Measurements from ENCODE around the gene MRPL20.
"Not testable (repeated sequence)": the region's sequence is repeated elsewhere in the genome, so short reads cannot be mapped to it uniquely, and the experiment has no call there.

MRPL20 gene

DNA sequence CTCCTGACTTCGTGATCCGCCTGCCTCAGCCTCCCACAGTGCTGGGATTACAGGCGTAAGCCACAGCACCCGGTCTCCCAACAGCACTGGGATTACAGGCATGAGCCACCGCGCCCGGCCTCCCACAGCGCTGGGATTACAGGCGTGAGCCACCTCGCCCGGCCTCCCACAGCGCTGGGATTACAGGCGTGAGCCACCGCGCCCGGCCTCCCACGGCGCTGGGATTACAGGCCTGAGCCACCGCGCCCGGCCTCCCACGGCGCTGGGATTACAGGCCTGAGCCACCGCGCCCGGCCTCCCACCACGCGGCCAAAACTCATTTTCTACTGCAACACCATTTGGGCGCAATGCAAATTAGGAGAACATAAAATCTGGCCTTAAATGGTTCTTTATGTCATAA is 21.8 kb downstream of the MRPL20 start:
- DNase-seq (ENCODE audit: low spot score): not testable (repeated sequence)

DNA sequence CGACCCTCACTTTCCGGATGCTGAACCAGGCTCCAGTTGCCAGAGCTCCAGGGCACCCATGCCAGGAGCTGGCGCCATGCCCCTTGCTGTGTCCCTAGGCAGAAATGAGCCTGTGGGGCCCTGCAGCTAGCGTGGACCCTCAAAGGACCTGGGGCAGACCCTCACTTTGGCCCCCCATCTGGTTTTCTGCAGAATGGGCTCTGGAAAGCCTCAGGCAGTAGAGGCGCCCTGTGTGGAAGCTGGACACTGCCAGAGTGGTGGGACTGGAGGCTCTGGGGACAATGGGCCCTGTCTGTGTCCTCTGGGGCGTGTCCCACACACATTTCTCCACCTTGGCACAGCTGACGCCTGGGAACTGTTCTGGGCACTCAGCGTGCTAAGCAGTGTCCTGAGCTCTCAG is 25.8 kb downstream of the MRPL20 start:
- no peak for DNase-seq (ENCODE audit: low spot score)

DNA sequence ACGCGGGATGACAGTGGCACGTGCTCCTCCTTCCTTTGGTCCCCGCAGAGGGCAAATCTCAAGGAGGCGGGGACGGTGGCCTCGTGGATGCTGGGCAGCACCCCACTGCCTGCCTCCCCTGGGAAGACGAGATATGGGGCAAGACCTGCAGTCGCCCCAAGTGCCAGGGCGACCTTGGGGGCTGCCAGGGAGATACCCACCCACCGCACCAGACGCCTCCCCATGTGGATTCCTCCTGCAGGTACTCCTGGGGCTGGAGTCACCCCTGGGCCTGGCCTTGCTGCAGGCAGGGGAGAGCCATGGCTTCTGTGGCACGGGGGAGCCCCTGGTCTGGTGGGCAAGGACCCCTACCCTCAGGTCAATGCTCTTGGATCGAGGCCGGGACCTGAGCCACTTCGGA is 26.2 kb downstream of the MRPL20 start:
- no peak for DNase-seq (ENCODE audit: low spot score)

DNA sequence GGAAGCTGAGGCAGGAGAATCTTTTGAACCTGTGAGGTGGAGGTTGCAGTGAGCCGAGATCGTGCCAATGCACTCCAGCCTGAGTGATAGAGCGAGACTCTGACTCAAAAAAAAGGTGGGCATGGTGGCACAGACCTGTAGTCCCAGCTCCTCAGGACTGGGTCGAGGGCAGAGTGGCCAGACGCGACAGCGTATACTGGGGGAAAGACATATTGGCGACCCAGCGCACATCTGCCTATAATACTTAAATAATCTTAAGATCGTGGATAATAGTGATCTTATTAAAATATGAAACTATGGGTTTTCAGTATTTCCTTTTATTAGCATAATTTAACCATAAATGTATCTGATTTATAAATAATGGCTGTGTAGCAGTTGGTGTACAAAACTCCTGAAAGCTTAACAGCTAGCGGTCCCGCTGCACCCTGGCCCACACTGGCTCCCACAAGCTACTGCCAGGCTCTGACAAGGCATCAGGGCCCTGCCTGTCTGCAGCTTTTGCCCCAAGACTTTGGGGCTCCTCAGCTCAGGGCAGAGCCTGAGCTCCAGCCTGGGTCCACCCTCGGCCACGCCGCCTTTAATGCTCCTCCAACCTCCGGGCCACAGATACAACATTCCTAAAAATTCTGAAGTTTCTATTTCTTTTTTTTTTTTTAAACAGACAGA is 29.4 kb downstream of the MRPL20 start:
- DNase-seq (ENCODE audit: low spot score): no peak

DNA sequence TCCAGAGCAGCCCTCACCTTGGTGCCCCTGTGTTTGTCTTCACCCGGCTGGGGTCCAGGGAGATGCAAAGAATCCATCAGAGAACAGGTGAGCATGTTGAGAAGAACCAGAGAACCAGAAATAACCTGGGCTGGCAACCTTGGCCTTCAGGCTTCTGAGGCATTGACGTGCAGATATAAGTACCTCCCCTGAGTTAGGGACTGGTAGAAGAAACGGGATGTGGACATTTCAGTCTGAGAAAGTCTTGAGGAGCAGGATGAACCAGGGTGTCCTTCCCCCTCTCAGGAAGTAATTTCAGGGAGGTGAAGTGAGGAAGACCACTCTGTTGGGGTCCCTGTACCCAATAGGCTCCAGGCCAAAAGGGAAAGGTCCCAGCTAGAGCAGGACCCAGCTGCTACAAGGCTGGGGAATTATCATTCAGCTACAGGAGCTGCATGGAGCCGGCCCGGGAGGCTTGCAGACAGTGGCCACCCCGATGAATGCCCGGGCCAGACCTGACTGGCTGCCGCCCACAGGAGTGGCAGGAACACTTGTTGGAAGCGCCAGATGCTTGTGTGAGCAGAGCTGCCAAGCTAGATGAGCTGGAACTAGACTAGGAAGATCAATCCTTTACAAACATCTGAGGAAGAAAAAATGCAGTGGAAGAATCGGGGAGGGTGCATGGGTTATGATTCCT is 30.4 kb downstream of the MRPL20 start:
- DNase-seq (ENCODE audit: low spot score): no peak

DNA sequence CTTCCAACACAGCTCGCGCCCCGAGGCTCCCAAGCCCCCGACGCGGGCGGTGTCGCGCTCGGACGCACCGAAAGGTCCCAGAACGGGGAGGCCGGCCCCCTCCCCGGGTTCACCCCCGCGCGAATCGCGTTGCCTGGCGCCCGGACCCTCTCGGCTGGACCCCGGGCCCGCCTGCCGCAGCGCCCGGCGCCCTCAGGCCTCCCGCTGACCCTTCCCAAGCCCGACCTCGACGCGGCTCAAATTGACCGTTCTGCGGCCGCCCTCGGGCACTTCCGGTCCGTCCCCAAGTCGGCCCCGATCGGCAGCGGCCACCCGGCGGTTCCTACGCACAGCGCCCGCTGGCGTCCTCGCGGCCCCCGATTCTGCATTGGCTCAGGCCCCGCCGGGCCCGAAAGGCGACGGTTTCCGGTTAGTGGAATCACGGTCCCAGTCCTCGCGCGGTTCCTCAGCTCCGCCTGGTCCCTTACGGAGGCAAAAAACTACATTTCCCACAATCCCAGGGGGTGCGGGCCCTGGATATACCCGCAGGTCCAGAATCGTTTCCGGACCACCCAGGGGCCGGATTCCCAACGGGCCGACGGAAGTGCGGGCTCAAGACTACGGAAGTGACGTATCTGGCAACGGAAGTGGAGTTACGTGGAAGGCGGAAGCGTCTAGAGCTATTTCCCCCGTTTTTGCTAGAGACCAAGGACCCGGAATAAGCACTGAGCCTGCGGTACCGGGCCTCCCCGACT is 32.0 kb downstream of the MRPL20 start, which contains the start of gene AURKAIP1:
AURKAIP1 (minus strand) TSS at position 279 of the 734 bp plus-strand sequence. CDS start 451 bp downstream, outside the sequence.
- peak; percentile 99 for DNase-seq (ENCODE audit: low spot score)

DNA sequence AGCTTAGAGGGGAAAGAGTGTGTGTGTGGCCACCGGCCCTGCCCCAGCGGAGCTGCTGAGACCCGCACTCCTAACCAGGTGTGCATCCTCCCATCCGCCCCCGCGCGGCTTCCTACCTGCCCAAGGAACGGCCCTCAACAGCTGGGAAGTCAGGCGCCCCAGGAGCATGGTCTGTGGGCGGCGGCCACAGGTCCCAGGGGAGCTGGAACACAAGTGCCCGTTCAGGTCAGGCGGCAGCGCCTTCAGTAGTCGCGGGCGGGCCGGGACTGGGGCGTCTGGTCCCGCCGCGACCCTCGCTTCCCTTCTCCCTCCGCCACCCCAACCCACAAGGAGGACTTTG is 32.5 kb downstream of the MRPL20 start:
- DNase-seq (ENCODE audit: low spot score): no peak

DNA sequence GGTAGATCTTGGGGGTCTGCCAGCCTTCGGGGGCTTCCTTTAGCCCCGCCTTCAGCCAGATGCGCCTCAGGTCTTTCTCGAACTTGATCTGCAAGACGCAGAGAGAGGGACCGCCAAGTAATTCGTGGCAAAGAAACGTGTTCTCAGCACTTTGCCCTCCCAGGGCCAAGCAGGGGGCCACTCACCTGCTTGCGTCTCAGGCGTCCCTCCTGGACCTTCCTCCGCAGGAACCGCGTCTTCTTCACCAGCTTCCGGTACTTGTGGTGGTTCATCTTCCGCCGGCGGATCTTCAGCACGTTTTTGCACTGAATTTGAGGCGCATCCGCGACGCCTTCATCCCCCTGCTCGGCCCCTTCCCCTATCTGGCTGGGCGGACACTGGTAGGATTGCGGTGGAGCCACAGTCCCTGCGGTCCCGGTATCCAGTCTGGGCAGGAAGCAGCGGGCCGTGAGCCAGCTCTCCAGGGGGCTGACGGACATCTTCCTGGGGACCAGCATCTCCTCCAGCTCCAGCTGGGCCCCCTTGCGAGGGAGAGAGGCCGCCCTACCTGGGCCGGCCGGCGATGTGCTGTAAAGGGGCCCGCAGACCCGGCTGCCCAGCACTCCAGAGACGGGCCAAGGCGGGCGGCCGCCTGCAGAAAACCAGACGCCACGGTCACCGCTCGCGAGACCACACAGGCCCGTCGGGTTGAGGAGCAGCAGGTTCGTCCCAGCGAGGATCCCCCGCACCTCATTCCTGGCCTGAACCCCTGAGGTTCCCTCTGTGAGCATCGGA is 33.1 kb downstream of the MRPL20 start:
- DNase-seq (ENCODE audit: low spot score): no peak

DNA sequence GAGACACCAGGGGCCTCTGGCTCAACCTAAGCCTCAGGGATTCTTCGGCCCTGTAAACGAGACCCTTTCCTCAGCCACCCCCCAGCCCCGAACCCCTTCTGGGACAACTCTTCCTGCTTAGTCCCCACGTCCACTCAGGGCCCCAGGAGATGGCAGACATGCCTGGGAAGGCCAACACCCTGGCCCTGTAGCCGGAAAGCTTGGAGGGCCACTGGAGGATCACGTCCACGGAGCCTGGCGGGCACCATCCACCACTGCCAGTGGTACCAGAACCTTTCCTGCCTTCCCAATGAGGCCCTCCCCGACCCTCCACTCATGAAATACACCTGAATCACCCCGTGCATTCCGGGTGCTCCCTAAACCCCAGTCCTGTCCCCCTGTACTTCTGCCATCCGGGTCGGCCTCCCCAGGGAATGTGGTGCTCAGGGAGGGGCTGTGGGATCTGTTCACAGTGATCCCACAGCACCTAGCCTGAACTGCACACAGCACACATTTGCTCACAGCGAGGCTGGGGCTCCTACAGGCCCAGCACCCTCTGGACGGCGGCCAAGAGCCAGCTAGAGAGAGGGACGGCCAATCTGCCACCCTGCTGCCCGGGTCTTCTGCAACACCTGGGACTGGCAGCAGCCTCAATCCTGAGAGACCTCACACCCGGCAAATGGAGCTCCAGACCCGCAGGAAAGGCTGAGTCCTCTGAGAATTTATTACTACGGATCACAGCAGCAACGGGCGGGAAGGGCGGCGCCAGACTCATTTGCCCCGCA is 33.9 kb downstream of the MRPL20 start:
- no peak for DNase-seq (ENCODE audit: low spot score)

DNA sequence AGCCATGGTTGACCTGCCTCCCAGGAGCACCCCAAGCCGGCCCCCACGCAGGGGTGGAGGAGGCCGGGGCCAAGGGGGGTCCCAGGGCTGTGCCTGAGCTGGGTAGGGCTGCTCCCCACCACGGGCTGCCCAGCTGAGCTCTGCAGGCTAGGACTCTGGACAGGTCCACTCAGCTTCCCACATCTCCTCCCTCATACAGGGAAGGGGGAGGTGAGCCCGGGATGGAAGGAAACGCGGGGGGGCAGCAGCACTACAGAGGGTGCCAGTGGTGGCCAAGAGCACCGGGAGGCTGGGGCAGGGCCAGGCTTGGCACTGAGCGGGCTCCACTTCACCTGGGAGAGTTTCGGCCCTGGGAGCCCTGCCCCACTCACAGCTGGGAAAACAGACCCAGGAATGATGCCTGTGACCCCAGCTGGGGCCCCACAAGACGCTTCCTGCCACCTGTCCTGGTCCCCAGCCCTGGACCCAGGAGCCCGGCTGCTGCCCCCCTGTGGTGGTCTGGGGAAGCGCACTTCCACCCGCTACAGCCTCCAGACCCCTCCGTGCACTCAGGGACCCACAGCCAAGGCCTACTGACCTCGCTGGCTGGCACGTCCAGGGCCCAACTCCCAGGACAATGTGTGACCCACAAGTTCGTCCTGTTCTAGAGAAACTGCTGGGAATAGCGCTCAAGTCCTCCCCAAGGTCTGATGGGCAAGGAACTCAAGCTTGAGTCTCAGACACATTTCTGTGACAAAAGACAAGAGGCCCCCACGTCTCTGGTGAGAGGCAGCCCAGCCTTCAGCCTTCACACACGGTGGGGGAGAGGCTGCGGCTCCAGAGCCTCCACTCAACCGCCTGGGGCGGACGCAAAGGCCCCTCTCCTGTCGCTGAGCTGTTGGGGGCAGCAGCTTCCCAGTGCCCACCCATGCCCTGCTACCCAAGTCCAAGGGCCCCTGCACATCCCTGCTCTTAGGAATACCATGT is 35.1 kb downstream of the MRPL20 start:
- peak; percentile 31 for DNase-seq (ENCODE audit: low spot score)

DNA sequence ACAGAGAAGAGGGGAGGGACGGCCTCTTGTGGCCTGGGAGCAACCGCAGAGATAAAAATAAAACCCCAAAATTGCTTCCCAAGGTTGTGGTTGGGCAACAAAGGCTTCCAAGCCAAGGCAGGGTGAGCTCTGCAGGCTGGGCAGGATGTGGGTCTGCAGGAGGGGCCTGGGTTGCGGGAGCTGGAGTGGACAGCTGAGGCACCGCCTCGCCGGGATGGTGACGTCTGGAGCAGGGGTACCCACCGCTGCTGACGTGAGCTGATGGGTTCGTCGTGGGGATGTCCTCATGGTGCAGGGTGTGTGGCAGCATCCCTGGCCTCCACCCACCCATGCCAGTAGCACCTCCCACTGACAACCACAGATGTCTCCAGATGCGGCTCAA is 35.7 kb downstream of the MRPL20 start:
- no peak for DNase-seq (ENCODE audit: low spot score)

DNA sequence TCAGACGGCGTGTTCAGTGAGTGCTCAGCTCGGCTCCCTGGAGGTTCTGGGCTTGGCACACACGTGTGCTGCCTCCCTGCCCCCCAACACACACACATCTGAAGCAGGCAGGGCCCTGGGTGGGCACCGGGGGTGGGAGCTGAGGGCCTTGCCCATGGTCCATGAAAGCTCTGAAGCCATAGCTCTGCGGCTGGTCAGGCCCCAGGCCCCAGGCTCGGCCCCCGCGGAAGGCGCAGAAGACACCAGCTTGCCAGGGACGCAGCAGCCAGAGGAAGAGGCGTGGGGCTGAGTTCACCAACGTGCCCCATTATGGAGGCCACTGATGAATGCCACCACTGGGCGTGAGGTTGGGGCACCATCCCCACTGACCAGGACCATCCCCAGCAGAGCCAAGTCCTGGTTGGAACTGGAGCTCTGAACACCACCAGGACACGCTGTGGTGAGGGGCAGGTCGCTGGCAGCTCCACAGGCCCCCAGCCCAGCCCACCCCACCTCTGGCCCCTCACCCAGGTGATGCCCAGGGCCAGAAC is 36.3 kb downstream of the MRPL20 start:
- no peak for DNase-seq (ENCODE audit: low spot score)

DNA sequence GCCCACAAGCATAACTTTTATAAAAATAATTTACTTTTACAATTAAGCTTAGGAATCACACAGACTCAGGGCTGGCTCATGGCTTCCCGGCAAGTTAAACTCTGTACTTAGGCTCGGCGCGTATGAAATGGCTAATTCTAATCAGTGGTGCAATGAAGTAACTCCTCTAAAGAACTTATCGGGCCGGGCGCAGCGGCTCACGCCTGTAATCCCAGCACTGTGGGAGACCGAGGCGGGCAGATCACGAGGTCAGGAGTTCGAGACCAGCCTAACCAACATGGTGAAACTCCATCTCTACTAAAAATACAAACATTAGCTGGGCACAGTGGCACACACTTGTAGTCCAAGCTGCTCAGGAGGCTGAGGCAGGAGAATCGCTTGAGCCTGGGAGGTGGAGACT is 37.0 kb downstream of the MRPL20 start:
- DNase-seq (ENCODE audit: low spot score): not testable (repeated sequence)

DNA sequence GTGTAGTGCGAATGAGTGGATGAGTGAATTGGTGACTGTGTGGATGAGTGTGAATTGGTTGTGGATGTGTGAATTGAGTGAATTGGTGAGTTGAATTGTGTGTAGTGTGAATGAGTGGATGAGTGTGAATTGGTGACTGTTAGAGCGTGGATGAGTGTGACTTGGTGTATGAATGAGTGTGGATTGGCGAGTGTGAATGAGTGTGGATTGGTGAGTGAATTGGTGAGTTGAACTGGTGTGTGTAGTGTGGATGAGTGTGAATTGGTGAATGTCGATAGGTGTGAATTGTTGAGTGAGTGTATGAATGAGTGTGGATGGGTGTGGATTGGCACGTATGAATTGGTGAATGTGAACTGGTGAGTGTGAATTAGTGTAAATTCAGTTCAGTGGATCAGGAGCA is 39.8 kb downstream of the MRPL20 start:
- no peak for DNase-seq (ENCODE audit: low spot score)

DNA sequence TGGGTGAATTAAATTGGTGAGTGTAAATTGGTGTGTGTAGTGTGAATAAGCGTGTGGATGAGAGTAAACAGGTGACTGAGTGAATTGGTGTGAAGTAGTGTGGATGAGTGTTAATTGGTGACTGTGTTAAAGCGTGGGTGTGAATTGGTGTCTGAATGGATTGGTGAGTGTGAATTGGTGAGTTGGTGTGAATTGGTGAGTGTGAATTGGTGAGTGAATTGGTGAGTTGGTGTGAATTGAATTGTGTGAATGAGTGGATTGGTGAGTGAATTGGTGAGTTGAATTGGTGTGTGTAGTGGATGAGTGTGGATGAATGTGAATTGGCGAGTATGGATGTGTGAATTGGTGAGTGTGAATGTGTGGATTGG is 40.4 kb downstream of the MRPL20 start:
- DNase-seq (ENCODE audit: low spot score): no peak

DNA sequence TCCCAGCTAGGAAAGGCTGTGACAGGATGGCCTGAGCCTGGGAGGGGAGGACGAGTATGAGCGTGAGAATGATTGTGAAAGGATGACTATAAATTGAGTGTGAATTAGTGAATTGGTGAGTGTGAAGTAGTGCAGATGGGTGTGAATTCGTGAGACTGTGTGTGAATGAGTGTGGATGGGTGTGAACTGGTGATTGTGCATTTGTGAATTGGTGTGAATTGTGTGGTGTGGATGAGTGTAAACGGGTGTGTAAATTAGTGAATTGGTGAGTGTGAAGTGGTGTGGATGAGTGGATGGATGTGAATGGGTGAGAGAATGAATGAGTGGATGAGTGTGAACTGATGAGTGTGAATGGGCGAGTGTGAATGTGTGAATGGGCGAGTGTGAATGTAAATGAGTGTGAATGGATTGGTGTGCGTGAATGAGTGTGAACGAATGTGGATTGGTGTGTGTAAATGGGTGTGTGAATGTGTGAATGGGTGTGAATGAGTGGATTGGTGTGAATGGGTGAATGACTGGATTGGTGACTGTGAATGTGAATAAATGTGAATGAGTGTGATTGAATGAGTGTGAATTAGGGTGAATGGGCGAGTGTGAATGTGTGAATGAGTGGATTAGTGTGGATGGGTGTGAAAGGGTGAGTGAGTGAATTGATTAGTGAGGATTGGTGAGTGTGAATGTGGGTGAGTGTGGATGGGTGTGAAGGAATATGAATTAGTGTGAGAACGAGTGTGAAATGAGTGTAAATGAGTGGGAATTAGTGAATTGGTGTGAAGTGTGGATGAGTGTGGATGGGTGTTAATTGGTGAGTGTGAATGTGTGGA is 41.0 kb downstream of the MRPL20 start:
- no peak for DNase-seq (ENCODE audit: low spot score)

DNA sequence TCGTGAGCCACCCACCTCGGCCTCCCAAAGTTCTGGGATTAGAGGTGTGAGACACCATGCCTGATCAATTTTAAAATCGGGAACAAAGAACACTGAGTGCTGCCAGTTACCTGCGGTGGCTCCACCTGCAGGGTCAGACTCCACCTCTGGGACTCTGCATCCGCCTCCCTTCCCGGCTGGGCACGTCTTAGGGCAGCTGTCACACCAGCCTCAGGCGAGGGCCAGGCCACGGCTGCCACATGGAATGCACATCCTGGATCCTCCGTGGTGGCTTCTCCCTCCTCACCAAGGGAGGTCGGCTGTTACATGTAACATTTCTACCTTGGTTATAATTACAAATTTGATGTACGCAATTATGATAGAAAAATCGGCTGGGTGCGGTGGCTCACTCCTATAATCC is 42.8 kb downstream of the MRPL20 start:
- DNase-seq (ENCODE audit: low spot score): no peak

DNA sequence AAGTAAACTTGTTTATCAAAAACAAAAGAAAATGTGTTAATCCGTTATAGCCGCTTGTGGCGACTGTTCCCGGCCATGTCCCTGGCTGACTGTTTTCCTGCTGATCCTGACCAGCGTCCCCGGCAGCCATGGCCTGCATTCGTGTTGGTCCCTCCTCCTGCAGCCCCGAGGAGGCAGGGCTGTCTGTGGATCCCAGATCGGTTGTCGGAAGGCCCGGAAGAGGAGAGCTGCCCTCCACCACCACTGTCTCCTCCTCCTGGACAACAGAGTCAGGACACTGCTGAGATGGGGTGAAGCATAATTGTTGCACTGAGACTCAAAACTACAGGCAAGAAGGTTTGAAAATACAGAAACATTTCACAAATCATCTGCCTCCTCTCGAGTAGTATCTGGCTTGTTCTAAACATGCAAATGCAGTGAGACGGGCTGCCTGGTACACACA is 45.1 kb downstream of the MRPL20 start:
- no peak for DNase-seq (ENCODE audit: low spot score)

DNA sequence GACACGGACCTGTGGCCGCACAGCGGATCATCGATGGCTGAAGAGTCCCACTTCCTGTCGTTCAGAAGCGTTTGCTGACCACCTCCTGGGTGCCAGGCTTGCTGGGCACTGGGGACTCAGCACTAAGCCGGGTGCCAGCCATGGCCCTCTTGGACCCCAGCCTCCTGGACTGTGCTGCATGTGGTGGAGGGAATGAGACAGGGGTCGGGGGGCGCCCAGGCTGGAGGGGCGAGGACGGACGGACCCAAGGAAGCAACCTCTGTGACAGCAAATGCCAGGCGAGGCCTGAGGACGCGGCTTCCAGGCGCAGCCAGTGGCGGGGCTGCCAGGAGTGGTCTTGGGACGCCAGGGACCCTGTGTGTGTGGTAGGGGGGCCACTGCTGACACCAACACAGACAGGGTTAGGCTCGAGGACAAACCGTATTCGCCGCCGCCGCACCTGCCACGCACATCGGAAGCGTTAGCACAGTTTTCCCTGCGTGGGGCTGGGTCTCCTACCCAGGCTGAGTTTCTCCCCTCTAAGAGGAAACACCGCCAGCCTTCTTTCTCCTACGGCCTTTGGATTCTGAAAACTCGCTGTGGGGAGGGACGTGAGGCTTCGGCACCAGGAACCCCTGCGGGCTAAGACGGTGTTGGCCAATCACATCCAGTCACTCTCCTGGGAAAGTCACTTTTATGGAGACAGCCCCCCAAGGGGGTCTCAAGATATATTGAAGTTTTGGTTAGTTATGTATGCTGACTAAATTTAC is 45.7 kb downstream of the MRPL20 start:
- DNase-seq (ENCODE audit: low spot score): no peak

Data from kidney capillary endothelial cell (primary cell).